ENCODE data around the gene CDC20. TPM values are rescaled to one million over a fixed set of nuclear protein-coding genes. Genes with fewer than 3 reads are reported as not detected.
A peak's percentile ranks its signal among the peaks of the same experiment; 100 is the strongest.

CDC20 gene
- total RNA-seq, 1 experiment from 2014 or later: 355 TPM

DNA sequence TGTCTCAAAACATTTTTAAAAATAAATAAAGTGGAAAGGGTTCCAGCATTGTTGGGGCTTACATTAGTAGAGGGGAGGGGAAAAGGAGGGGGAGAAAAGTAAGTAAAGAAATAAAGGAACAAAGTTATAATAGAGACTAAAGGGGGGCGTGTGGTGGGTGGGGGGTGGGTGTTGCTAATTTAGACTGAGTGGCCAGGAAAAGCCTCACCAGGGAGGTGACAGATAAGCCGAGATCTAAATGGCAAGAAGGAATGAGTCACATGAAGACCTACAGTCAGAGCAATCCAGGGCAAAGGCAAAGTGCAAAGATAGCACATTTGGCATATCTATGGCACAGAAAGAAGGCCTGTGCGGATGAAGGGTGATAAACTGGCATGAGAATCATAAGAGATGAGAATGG lies 13.7 kb upstream of the CDC20 start:
- ChIA-PET CTCF (no interaction called here), POLR2A (no interaction called here), RAD21 (ENCODE audit: low non-redundant PET in 1 of 2, low total read pairs in 2 of 2, uncharacterized antibody in 2 of 2, unreplicated experiment in 2 of 2) (interaction anchor here in 1 of 2 experiments (0.7 kb wide), 1 partner anchor 70 kb away, joined by 3 read pairs; no protein-coding TSS in a partner anchor)
- intact Hi-C loops (cut with micrococcal nuclease): no loop called here
- TF ChIP-seq SP1 (IDR thresholded peaks at IDR 0.05; ENCODE audit: low read depth): peak; percentile 48
- TF ChIP-seq EGR1 (IDR thresholded peaks at IDR 0.05; ENCODE audit: low read depth): 0 out of 2 replicates have a peak, but pooled peaks have one; percentile 35
- TF ChIP-seq JUND (IDR thresholded peaks at IDR 0.05): peak; percentile 51
- peak; percentile 37; the same call in 1 of the 2 replicates for TF ChIP-seq FOSL1 (IDR thresholded peaks at IDR 0.05; ENCODE audit: low read depth)
- no peak for TF ChIP-seq POLR2AphosphoS5 (IDR thresholded peaks at IDR 0.05; ENCODE audit: low read depth, low read length)
- no peak for TF ChIP-seq EZH2 (IDR thresholded peaks at IDR 0.05)
- TF ChIP-seq, protein P1, sequence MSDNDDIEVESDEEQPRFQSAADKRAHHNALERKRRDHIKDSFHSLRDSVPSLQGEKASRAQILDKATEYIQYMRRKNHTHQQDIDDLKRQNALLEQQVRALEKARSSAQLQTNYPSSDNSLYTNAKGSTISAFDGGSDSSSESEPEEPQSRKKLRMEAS (IDR thresholded peaks at IDR 0.05): peak; percentile 37; the same call in 1 of the 2 replicates
- TF ChIP-seq RAD21 (IDR thresholded peaks at IDR 0.05; ENCODE audit: low read depth): no peak
- TF ChIP-seq, protein P2, sequence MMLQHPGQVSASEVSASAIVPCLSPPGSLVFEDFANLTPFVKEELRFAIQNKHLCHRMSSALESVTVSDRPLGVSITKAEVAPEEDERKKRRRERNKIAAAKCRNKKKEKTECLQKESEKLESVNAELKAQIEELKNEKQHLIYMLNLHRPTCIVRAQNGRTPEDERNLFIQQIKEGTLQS (IDR thresholded peaks at IDR 0.05): no peak
- ATAC-seq (no peak), DNase-seq (ENCODE audit: low read depth, low spot score) (no peak)
- Histone ChIP-seq H2AFZ (ENCODE audit: low read depth, low read length, poor library complexity, severe bottlenecking) (no peak overlapping the region), H3K27me3 (ENCODE audit: insufficient read depth, low read length) (no peaks in the 10 kb centered on the region), H3K9ac (ENCODE audit: low read length) (no peak overlapping the region), H3K9me2 (ENCODE audit: insufficient read depth) (no peaks in the 10 kb centered on the region), H3K4me1 (ENCODE audit: control insufficient read depth in 1 of 2, insufficient read depth in 2 of 2, low read length in 2 of 2) (peaks cover 35 to 69% of the 10 kb centered on the region in 2 experiments), H4K20me1 (ENCODE audit: insufficient read depth) (no peaks in the 10 kb centered on the region), H3K79me2 (ENCODE audit: insufficient read depth, low read length) (no peaks in the 10 kb centered on the region), H3K9me3 (ENCODE audit: control insufficient read depth in 1 of 2, insufficient read depth in 1 of 2, low read depth in 1 of 2, low read length in 2 of 2) (no peaks in the 10 kb centered on the region), H3K4me3 (replicated peaks in 1 of 2; ENCODE audit: low read depth in 1 of 2, low read length in 2 of 2) (no peak overlapping the region), H3K36me3 (ENCODE audit: control insufficient read depth in 1 of 2, insufficient read depth in 2 of 2, low read length in 2 of 2) (no peaks in the 10 kb centered on the region), H3K4me2 (ENCODE audit: low read length) (peak overlapping the region; percentile 57), H3K27ac (ENCODE audit: low read depth, low read length) (no peak overlapping the region)
- BruUV-seq (replicated peaks): no TSS peak

DNA sequence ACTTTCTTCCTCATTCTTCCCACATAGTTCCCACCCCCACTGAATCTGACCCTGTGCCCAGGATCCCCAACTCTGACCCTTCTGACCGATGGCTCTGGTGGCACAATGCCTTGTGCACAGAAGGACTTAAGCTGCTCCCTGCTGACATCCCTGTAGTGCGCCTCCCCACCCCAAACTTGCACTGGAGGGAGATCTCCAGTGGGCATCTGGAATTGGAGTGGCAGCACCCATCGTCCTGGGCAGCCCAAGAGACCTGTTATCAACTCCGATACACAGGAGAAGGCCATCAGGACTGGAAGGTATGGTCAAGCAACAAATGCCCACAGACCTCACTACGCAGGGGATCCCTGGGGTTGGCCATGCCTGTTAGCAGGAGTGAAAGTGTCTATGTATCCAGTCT lies 12.1 kb upstream of the CDC20 start:
- Histone ChIP-seq H3K4me1 (ENCODE audit: control insufficient read depth in 1 of 2, insufficient read depth in 2 of 2, low read length in 2 of 2) (peaks cover 38 to 73% of the 10 kb centered on the region in 2 experiments), H3K9me2 (ENCODE audit: insufficient read depth) (no peaks in the 10 kb centered on the region), H3K9ac (ENCODE audit: low read length) (no peak overlapping the region), H3K79me2 (ENCODE audit: insufficient read depth, low read length) (no peaks in the 10 kb centered on the region), H3K9me3 (ENCODE audit: control insufficient read depth in 1 of 2, insufficient read depth in 1 of 2, low read depth in 1 of 2, low read length in 2 of 2) (no peaks in the 10 kb centered on the region), H3K36me3 (ENCODE audit: control insufficient read depth in 1 of 2, insufficient read depth in 2 of 2, low read length in 2 of 2) (no peaks in the 10 kb centered on the region), H2AFZ (ENCODE audit: low read depth, low read length, poor library complexity, severe bottlenecking) (no peak overlapping the region), H4K20me1 (ENCODE audit: insufficient read depth) (no peaks in the 10 kb centered on the region), H3K27ac (ENCODE audit: low read depth, low read length) (no peak overlapping the region), H3K4me2 (ENCODE audit: low read length) (no peak overlapping the region), H3K4me3 (replicated peaks in 1 of 2; ENCODE audit: low read depth in 1 of 2, low read length in 2 of 2) (no peak overlapping the region), H3K27me3 (ENCODE audit: insufficient read depth, low read length) (no peaks in the 10 kb centered on the region)
- ChIA-PET POLR2A (no interaction called here), RAD21 (ENCODE audit: low non-redundant PET in 1 of 2, low total read pairs in 2 of 2, uncharacterized antibody in 2 of 2, unreplicated experiment in 2 of 2) (no interaction called here), CTCF (no interaction called here)
- BruUV-seq (replicated peaks): no TSS peak
- intact Hi-C loops (cut with micrococcal nuclease): no loop called here
- DNase-seq (ENCODE audit: low read depth, low spot score) (no peak), ATAC-seq (no peak)
- TF ChIP-seq, protein P1 (IDR thresholded peaks at IDR 0.05): no peak
- TF ChIP-seq, protein P2 (IDR thresholded peaks at IDR 0.05): no peak
- TF ChIP-seq FOSL1 (IDR thresholded peaks at IDR 0.05; ENCODE audit: low read depth): no peak
- no peak for TF ChIP-seq TCF7L2 (IDR thresholded peaks at IDR 0.05; ENCODE audit: borderline replicate concordance, extremely low read depth, insufficient read depth, insufficient read length)
- no peak for TF ChIP-seq EZH2 (IDR thresholded peaks at IDR 0.05)
- TF ChIP-seq JUND (IDR thresholded peaks at IDR 0.05): no peak
- no peak for TF ChIP-seq ELF1 (IDR thresholded peaks at IDR 0.05; ENCODE audit: borderline replicate concordance, low read depth)
- TF ChIP-seq POLR2AphosphoS5 (IDR thresholded peaks at IDR 0.05; ENCODE audit: low read depth, low read length): no peak
- TF ChIP-seq, protein P3, sequence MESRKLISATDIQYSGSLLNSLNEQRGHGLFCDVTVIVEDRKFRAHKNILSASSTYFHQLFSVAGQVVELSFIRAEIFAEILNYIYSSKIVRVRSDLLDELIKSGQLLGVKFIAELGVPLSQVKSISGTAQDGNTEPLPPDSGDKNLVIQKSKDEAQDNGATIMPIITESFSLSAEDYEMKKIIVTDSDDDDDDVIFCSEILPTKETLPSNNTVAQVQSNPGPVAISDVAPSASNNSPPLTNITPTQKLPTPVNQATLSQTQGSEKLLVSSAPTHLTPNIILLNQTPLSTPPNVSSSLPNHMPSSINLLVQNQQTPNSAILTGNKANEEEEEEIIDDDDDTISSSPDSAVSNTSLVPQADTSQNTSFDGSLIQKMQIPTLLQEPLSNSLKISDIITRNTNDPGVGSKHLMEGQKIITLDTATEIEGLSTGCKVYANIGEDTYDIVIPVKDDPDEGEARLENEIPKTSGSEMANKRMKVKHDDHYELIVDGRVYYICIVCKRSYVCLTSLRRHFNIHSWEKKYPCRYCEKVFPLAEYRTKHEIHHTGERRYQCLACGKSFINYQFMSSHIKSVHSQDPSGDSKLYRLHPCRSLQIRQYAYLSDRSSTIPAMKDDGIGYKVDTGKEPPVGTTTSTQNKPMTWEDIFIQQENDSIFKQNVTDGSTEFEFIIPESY (IDR thresholded peaks at IDR 0.05; ENCODE audit: extremely low read depth, insufficient replicate concordance, low read length): no peak
- TF ChIP-seq SIN3A (IDR thresholded peaks at IDR 0.05; ENCODE audit: low read depth): no peak
- no peak for TF ChIP-seq YY1 (IDR thresholded peaks at IDR 0.05; ENCODE audit: extremely low read depth, insufficient replicate concordance, low read depth, low read length)
- TF ChIP-seq EZH2phosphoT487 (IDR thresholded peaks at IDR 0.05; ENCODE audit: borderline replicate concordance): no peak

Measured in HCT116 (cell line).